SKM-1 treated with dmso at 0.1 percent for 144 hours (cell line): Measurements from ENCODE around the gene SLC36A4.
"Not testable (repeated sequence)": the region's sequence is repeated elsewhere in the genome, so short reads cannot be mapped to it uniquely, and the experiment has no call there.

Experiments used
- DNase-seq: peaks from one replicate; lab custom pipeline; 2025; ENCODE audit not compliant: unreplicated experiment; lab: John Stamatoyannopoulos, UW

SLC36A4 gene

GRCh38 chr11:93123351-93123898, 74.4 kb downstream of the SLC36A4 start:
- DNase-seq = no peak

- DNase-seq = no peak
Measured at GRCh38 chr11:93122535-93123235, 75.1 kb downstream of the SLC36A4 start.

GRCh38 chr11:93118276-93118675, 79.5 kb downstream of the SLC36A4 start:
- DNase-seq = no peak

GRCh38 chr11:93117565-93117964, 80.2 kb downstream of the SLC36A4 start:
- no peak for DNase-seq

- DNase-seq = no peak
Measured at GRCh38 chr11:93116641-93117441, 81.0 kb downstream of the SLC36A4 start.

- DNase-seq = no peak
Measured at GRCh38 chr11:93114304-93114703, 83.5 kb downstream of the SLC36A4 start.

GRCh38 chr11:93113824-93114223, 84.0 kb downstream of the SLC36A4 start:
- no peak for DNase-seq

- not testable (repeated sequence) for DNase-seq
Measured at GRCh38 chr11:93111147-93111546, 86.6 kb downstream of the SLC36A4 start.

- DNase-seq = no peak
Measured at GRCh38 chr11:93100211-93100610, 97.6 kb downstream of the SLC36A4 start.

GRCh38 chr11:93099806-93100205, 98.0 kb downstream of the SLC36A4 start:
- DNase-seq = no peak
